H1 (cell line): ENCODE results near the gene TNXB. TPM values are rescaled to one million over a fixed set of nuclear protein-coding genes. Genes with fewer than 3 reads are reported as not detected.
"Not testable (repeated sequence)": the region's sequence is repeated elsewhere in the genome, so short reads cannot be mapped to it uniquely, and the experiment has no call there.

ENCODE experiments used
- CTCF ChIA-PET: fragments of 300-600 bp; sonication (Branson Sonifier 250); formaldehyde crosslinking; loops from one replicate; lab custom pipeline; 2021; ENCODE audit not compliant: partially characterized antibody; lab: Charles Lee
- POLR2A ChIA-PET: fragments of 300-600 bp; sonication (Branson Sonifier 250); formaldehyde crosslinking; loops from one replicate; lab custom pipeline; 2021; ENCODE audit warnings: inconsistent platforms; ENCODE audit not compliant: partially characterized antibody; lab: Charles Lee
- DNase-seq, 2 experiments: peaks; one replicate each; pipeline versions ENCODE4 v3.0.0 to v3.0.0-alpha.2; 2010 to 2022; ENCODE audit warnings: low spot score in 2 of 2, low read depth in 1 of 2, mixed read lengths in 1 of 2
- FAIRE-seq: peaks from 2 replicates; lab custom pipeline; 2011; peaks lifted over from hg19 to GRCh38; lab: Jason Lieb, UNC
- H2AFZ ChIP-seq: 2 replicates; pipeline ENCODE4 v1.8.1; 2012; ENCODE audit warnings: low read length, inconsistent platforms
- H2AK5ac ChIP-seq: 2 replicates; pipeline ENCODE4 v1.6.1; 2013; ENCODE audit warnings: low read depth, low read length
- H2BK120ac ChIP-seq: replicated peaks from 2 replicates; pipeline ENCODE3; 2013; ENCODE audit warnings: low read depth, low read length, inconsistent platforms
- H2BK12ac ChIP-seq: 2 replicates; pipeline ENCODE4 v1.6.1; 2013; ENCODE audit warnings: low read depth, low read length
- H2BK15ac ChIP-seq: 2 replicates; pipeline ENCODE4 v1.6.1; 2013; ENCODE audit warnings: low read length
- H2BK20ac ChIP-seq: 2 replicates; pipeline ENCODE4 v1.6.1; 2013; ENCODE audit warnings: low read length
- H2BK5ac ChIP-seq: 2 replicates; pipeline ENCODE4 v1.6.1; 2013; ENCODE audit warnings: low read depth, low read length
- H3K14ac ChIP-seq: 2 replicates; pipeline ENCODE4 v1.6.1; 2013; ENCODE audit warnings: inconsistent platforms; ENCODE audit not compliant: insufficient read length
- H3K18ac ChIP-seq: 2 replicates; pipeline ENCODE4 v1.6.1; 2013; ENCODE audit warnings: low read length; ENCODE audit errors: extremely low read depth
- H3K23ac ChIP-seq: 2 replicates; pipeline ENCODE4 v1.6.1; 2013; ENCODE audit warnings: inconsistent platforms; ENCODE audit not compliant: insufficient read length
- H3K23me2 ChIP-seq: 2 replicates; pipeline ENCODE4 v1.6.1; 2013; ENCODE audit warnings: low read depth, low read length
- H3K27ac ChIP-seq: 2 replicates; pipeline ENCODE4 v1.6.1; 2011; ENCODE audit warnings: low read depth, low read length, inconsistent platforms
- H3K27me3 ChIP-seq, 4 experiments: replicated peaks in 1 of 4; 1 replicate in 1 of 4; 2 replicates in 3 of 4; pipeline versions ENCODE4 v1.6.1 to v1.8.1; 2011 to 2013; ENCODE audit warnings: low read length in 3 of 4, mild to moderate bottlenecking in 3 of 4, inconsistent platforms in 2 of 4, mixed read lengths in 2 of 4, moderate library complexity in 1 of 4; ENCODE audit not compliant: control insufficient read depth in 3 of 4, insufficient read depth in 3 of 4; ENCODE audit errors: extremely low read depth in 1 of 4
- H3K36me3 ChIP-seq, 4 experiments: 2 replicates each; pipeline versions ENCODE4 v1.6.1 to v1.8.1; 2011 to 2013; ENCODE audit warnings: mild to moderate bottlenecking in 4 of 4, low read length in 3 of 4, moderate library complexity in 2 of 4, control low read depth in 1 of 4, inconsistent platforms in 1 of 4; ENCODE audit not compliant: insufficient read depth in 4 of 4, control insufficient read depth in 2 of 4
- H3K4ac ChIP-seq: replicated peaks from 2 replicates; pipeline ENCODE3; 2013; ENCODE audit warnings: low read length, low read depth, mixed read lengths, inconsistent platforms; ENCODE audit not compliant: insufficient read length
- H3K4me1 ChIP-seq, 4 experiments: replicated peaks in 1 of 4; 1 replicate in 1 of 4; 2 replicates in 3 of 4; pipeline versions ENCODE4 v1.6.1 to v1.8.1; 2011 to 2013; ENCODE audit warnings: low read length in 3 of 4, inconsistent platforms in 2 of 4, mixed read lengths in 1 of 4; ENCODE audit not compliant: insufficient read depth in 4 of 4, control insufficient read depth in 3 of 4
- H3K4me2 ChIP-seq, 2 experiments: 2 replicates each; pipeline versions ENCODE4 v1.6.1 to v1.8.1; 2011 to 2013; ENCODE audit warnings: low read depth in 2 of 2, low read length in 2 of 2, control low read depth in 1 of 2, inconsistent platforms in 1 of 2, mild to moderate bottlenecking in 1 of 2; ENCODE audit not compliant: insufficient read depth in 1 of 2
- H3K4me3 ChIP-seq, 4 experiments: fragments of 200-600, 300-600 bp in 1 of 4; sonication (generic), shearing (Covaris generic), sonication (Bioruptor Twin) in 1 of 4; 2 replicates each; pipeline versions ENCODE4 v1.5.1 to v1.8.1; 2011 to 2016; ENCODE audit warnings: low read length in 4 of 4, low read depth in 3 of 4, control low read depth in 2 of 4, inconsistent platforms in 2 of 4, mild to moderate bottlenecking in 2 of 4, mixed read lengths in 1 of 4, moderate library complexity in 1 of 4; ENCODE audit not compliant: insufficient read depth in 2 of 4; ENCODE audit errors: extremely low read depth in 1 of 4
- H3K56ac ChIP-seq: replicated peaks from 2 replicates; pipeline ENCODE3; 2013; ENCODE audit warnings: low read depth, mild to moderate bottlenecking, mixed read lengths, low read length, inconsistent platforms; ENCODE audit not compliant: insufficient read length
- H3K79me1 ChIP-seq: 2 replicates; pipeline ENCODE4 v1.6.1; 2013; ENCODE audit warnings: low read depth, low read length, control low read depth
- H3K79me2 ChIP-seq, 2 experiments: 2 replicates each; pipeline versions ENCODE4 v1.6.1 to v1.8.1; 2012 to 2013; ENCODE audit warnings: low read length in 2 of 2, mild to moderate bottlenecking in 2 of 2, inconsistent platforms in 1 of 2; ENCODE audit not compliant: insufficient read depth in 2 of 2, control insufficient read depth in 1 of 2
- H3K9ac ChIP-seq, 4 experiments: replicated peaks in 1 of 4; 1 replicate in 1 of 4; 2 replicates in 3 of 4; pipeline versions ENCODE4 v1.6.1 to v1.8.1; 2011 to 2013; ENCODE audit warnings: low read depth in 3 of 4, low read length in 3 of 4, control low read depth in 2 of 4, mild to moderate bottlenecking in 2 of 4, moderate library complexity in 2 of 4, inconsistent platforms in 1 of 4; ENCODE audit errors: extremely low read depth in 1 of 4
- H3K9me3 ChIP-seq, 2 experiments: 2 replicates each; pipeline versions ENCODE4 v1.6.1 to v1.8.1; 2012 to 2013; ENCODE audit warnings: mild to moderate bottlenecking in 2 of 2, moderate library complexity in 2 of 2, control low read depth in 1 of 2, inconsistent platforms in 1 of 2, low read depth in 1 of 2, low read length in 1 of 2, mixed read lengths in 1 of 2; ENCODE audit not compliant: insufficient read depth in 2 of 2
- H4K20me1 ChIP-seq, 2 experiments: replicated peaks in 1 of 2; 2 replicates each; pipeline versions ENCODE3 to v1.8.1; 2011 to 2013; ENCODE audit warnings: inconsistent platforms in 2 of 2, low read length in 2 of 2, mild to moderate bottlenecking in 1 of 2; ENCODE audit not compliant: insufficient read depth in 2 of 2, control insufficient read depth in 1 of 2
- H4K5ac ChIP-seq: 2 replicates; pipeline ENCODE4 v1.6.1; 2013; ENCODE audit warnings: low read length, low read depth, mixed read lengths, inconsistent platforms; ENCODE audit not compliant: insufficient read length
- H4K8ac ChIP-seq: 2 replicates; pipeline ENCODE4 v1.8.0; 2013; ENCODE audit warnings: mild to moderate bottlenecking, moderate library complexity, low read length, inconsistent platforms; ENCODE audit not compliant: insufficient read depth; ENCODE audit errors: extremely low read depth
- H4K91ac ChIP-seq: replicated peaks from 2 replicates; pipeline ENCODE3; 2013; ENCODE audit warnings: low read length, mixed read lengths, inconsistent platforms; ENCODE audit not compliant: insufficient read length
- WGBS, 2 experiments: shearing (Covaris generic) in 1 of 2; methylation state at CpG; one replicate each; pipeline versions ENCODE4 v1.1.6 to v1.1.7; 2013 to 2015; ENCODE audit warnings: low lambda C conversion rate in 2 of 2, mixed read lengths in 2 of 2, inconsistent platforms in 1 of 2, low coverage in 1 of 2, missing lambda C conversion rate in 1 of 2; ENCODE audit not compliant: insufficient replicate concordance in 2 of 2, insufficient coverage in 1 of 2, insufficient read length in 1 of 2; ENCODE audit errors: extremely low coverage in 1 of 2, missing lambda C conversion rate in 1 of 2; 5-methylcytosine and 5-hydroxymethylcytosine counted together
- polyA plus RNA-seq, 7 experiments: library from polyadenylated mRNA; depleted of rRNA in 3 of 7; stranded (reverse) in 5 of 7; unstranded in 2 of 7; fragments of >200 nt in 5 of 7; fragments of 200-250 nt in 2 of 7; gene quantifications; 1 replicate in 5 of 7; 2 replicates in 1 of 7; 4 replicates in 1 of 7; pipeline versions ENCODE4 v1.2.1 to v1.2.3, GENCODE V29; 2011 to 2013; ENCODE audit warnings: missing spikeins in 2 of 7, mixed read lengths in 2 of 7
- small RNA-seq: library from polyadenylated mRNA; stranded (forward); fragments of <200 nt; extraction: miRNeasy Mini kit (QIAGEN cat#:217004); gene quantifications from one replicate; pipeline ENCODE3, GENCODE V24; 2013; ENCODE audit not compliant: insufficient read depth
- total RNA-seq: library from RNA; stranded (reverse); fragmentation: NEBNext Ultra II Directional; extraction: Animal tissue kit (Norgen Biotek cat#: 25700); gene quantifications from 2 replicates; pipeline ENCODE4 v1.2.1, GENCODE V29; 2021

The TNXB gene
- total and polyA plus RNA-seq, 2 of the 8 experiments (the other 6 are each of a cell fraction or from before 2014, with no cell fraction given), result 3.1 to 4.8 TPM

GRCh38 chr6:31994421-31994820, 114.7 kb downstream of the TNXB start:
- H2BK12ac ChIP-seq, POLR2A ChIA-PET, CTCF ChIA-PET, H2AFZ ChIP-seq, H4K5ac ChIP-seq, DNase-seq, H3K14ac ChIP-seq, H3K27ac ChIP-seq, H3K27me3 ChIP-seq, FAIRE-seq, H2BK5ac ChIP-seq, H2BK20ac ChIP-seq, H2BK120ac ChIP-seq, H3K9me3 ChIP-seq, H4K8ac ChIP-seq, H2AK5ac ChIP-seq, H3K4me1 ChIP-seq, H4K91ac ChIP-seq, H3K79me1 ChIP-seq, H4K20me1 ChIP-seq, H2BK15ac ChIP-seq, H3K79me2 ChIP-seq, H3K23me2 ChIP-seq, H3K36me3 ChIP-seq, H3K4me2 ChIP-seq, H3K23ac ChIP-seq, H3K4ac ChIP-seq, H3K9ac ChIP-seq, H3K18ac ChIP-seq, H3K56ac ChIP-seq, H3K4me3 ChIP-seq: not testable (repeated sequence)
- WGBS, 2 experiments, result 100% methylated on average over 3 of the region's 14 CpGs; no CpG with 5 or more reads in 1 of the 2 experiments

Small RNAs within 50 kb of the gene (small RNA-seq; reads per million reads assigned to genes)
- gene RNA5SP206, result not detected

Other genes starting within 250 kb of the TNXB start
- gene NEU1, start 246.5 kb downstream of the TNXB start, total RNA-seq, result 41.2 and 43.4 TPM in 2 replicates
- 65.6 and 72.1 TPM in 2 replicates for gene NEU1, start 246.5 kb downstream of the TNXB start, polyA plus RNA-seq (2011; rRNA removed)
- gene SLC44A4, start 230.3 kb downstream of the TNXB start, total RNA-seq, result 2.5 and 4.8 TPM in 2 replicates
- 7.0 and 7.1 TPM in 2 replicates for gene SLC44A4, start 230.3 kb downstream of the TNXB start, polyA plus RNA-seq (2011; rRNA removed)
- 177 and 183 TPM in 2 replicates for gene EHMT2, start 211.6 kb downstream of the TNXB start, total RNA-seq
- gene EHMT2, start 211.6 kb downstream of the TNXB start, polyA plus RNA-seq (2011; rRNA removed), result 125 and 187 TPM in 2 replicates
- gene ZBTB12, start 207.3 kb downstream of the TNXB start, total RNA-seq, result 40.8 and 42.1 TPM in 2 replicates
- 20.7 and 32.4 TPM in 2 replicates for gene ZBTB12, start 207.3 kb downstream of the TNXB start, polyA plus RNA-seq (2011; rRNA removed)
- 0.26 and 0.61 TPM in 2 replicates for gene C2, start 181.6 kb downstream of the TNXB start, total RNA-seq
- 0.38 and 1.0 TPM in 2 replicates for gene C2, start 181.6 kb downstream of the TNXB start, polyA plus RNA-seq (2011; rRNA removed)
- gene CFB, start 163.2 kb downstream of the TNXB start, total RNA-seq, result not detected in 2 replicates
- gene CFB, start 163.2 kb downstream of the TNXB start, polyA plus RNA-seq (2011; rRNA removed), result 0.09 and 0.20 TPM in 2 replicates
- 71.1 and 71.5 TPM in 2 replicates for gene NELFE, start 150.4 kb downstream of the TNXB start, total RNA-seq
- 49.2 and 52.3 TPM in 2 replicates for gene NELFE, start 150.4 kb downstream of the TNXB start, polyA plus RNA-seq (2011; rRNA removed)
- gene SKIC2, start 150.2 kb downstream of the TNXB start, total RNA-seq, result 59.7 and 68.5 TPM in 2 replicates
- 42.1 and 70.5 TPM in 2 replicates for gene SKIC2, start 150.2 kb downstream of the TNXB start, polyA plus RNA-seq (2011; rRNA removed)
- gene DXO, start 137.2 kb downstream of the TNXB start, total RNA-seq, result 14.7 and 16.2 TPM in 2 replicates
- gene DXO, start 137.2 kb downstream of the TNXB start, polyA plus RNA-seq (2011; rRNA removed), result 23.9 and 30.5 TPM in 2 replicates
- gene C4A, start 127.3 kb downstream of the TNXB start, total RNA-seq, result 0.48 and 2.4 TPM in 2 replicates
- gene C4A, start 127.3 kb downstream of the TNXB start, polyA plus RNA-seq (2011; rRNA removed), result 0.62 and 1.7 TPM in 2 replicates
- gene C4B, start 94.5 kb downstream of the TNXB start, total RNA-seq, result 1.5 and 3.5 TPM in 2 replicates
- gene C4B, start 94.5 kb downstream of the TNXB start, polyA plus RNA-seq (2011; rRNA removed), result 0.74 and 1.7 TPM in 2 replicates
- 0.22 and 0.40 TPM in 2 replicates for gene CYP21A2, start 70.9 kb downstream of the TNXB start, total RNA-seq
- 0.14 and 0.23 TPM in 2 replicates for gene CYP21A2, start 70.9 kb downstream of the TNXB start, polyA plus RNA-seq (2011; rRNA removed)
- 36.2 and 38.1 TPM in 2 replicates for gene ATF6B, start 18.9 kb upstream of the TNXB start, total RNA-seq
- gene ATF6B, start 18.9 kb upstream of the TNXB start, polyA plus RNA-seq (2011; rRNA removed), result 42.2 and 66.3 TPM in 2 replicates
- 9.4 and 10.9 TPM in 2 replicates for gene FKBPL, start 20.9 kb upstream of the TNXB start, total RNA-seq
- 5.4 and 5.8 TPM in 2 replicates for gene FKBPL, start 20.9 kb upstream of the TNXB start, polyA plus RNA-seq (2011; rRNA removed)
- gene PRRT1, start 42.6 kb upstream of the TNXB start, total RNA-seq, result 2.8 TPM in 2 replicates
- gene PRRT1, start 42.6 kb upstream of the TNXB start, polyA plus RNA-seq (2011; rRNA removed), result 0.71 and 1.4 TPM in 2 replicates
- gene PPT2, start 44.8 kb upstream of the TNXB start, total RNA-seq, result 24.1 and 27.9 TPM in 2 replicates
- gene PPT2, start 44.8 kb upstream of the TNXB start, polyA plus RNA-seq (2011; rRNA removed), result 39.0 and 39.5 TPM in 2 replicates
- 6.4 and 9.2 TPM in 2 replicates for gene EGFL8, start 55.3 kb upstream of the TNXB start, total RNA-seq
- gene EGFL8, start 55.3 kb upstream of the TNXB start, polyA plus RNA-seq (2011; rRNA removed), result 5.0 and 8.6 TPM in 2 replicates
- gene AGPAT1, start 66.7 kb upstream of the TNXB start, total RNA-seq, result 96.0 and 101 TPM in 2 replicates
- 222 and 287 TPM in 2 replicates for gene AGPAT1, start 66.7 kb upstream of the TNXB start, polyA plus RNA-seq (2011; rRNA removed)
- gene RNF5, start 69.1 kb upstream of the TNXB start, total RNA-seq, result 90.0 and 90.3 TPM in 2 replicates
- gene RNF5, start 69.1 kb upstream of the TNXB start, polyA plus RNA-seq (2011; rRNA removed), result 145 and 158 TPM in 2 replicates
- gene AGER, start 74.9 kb upstream of the TNXB start, total RNA-seq, result 9.6 and 10.9 TPM in 2 replicates
- gene AGER, start 74.9 kb upstream of the TNXB start, polyA plus RNA-seq (2011; rRNA removed), result 3.8 and 5.5 TPM in 2 replicates
- gene PBX2, start 80.9 kb upstream of the TNXB start, total RNA-seq, result 130 and 133 TPM in 2 replicates
- gene PBX2, start 80.9 kb upstream of the TNXB start, polyA plus RNA-seq (2011; rRNA removed), result 102 and 109 TPM in 2 replicates
- 6.0 and 6.6 TPM in 2 replicates for gene GPSM3, start 83.3 kb upstream of the TNXB start, total RNA-seq
- gene GPSM3, start 83.3 kb upstream of the TNXB start, polyA plus RNA-seq (2011; rRNA removed), result 9.8 and 10.6 TPM in 2 replicates
- 2.8 and 3.3 TPM in 2 replicates for gene NOTCH4, start 114.7 kb upstream of the TNXB start, total RNA-seq
- gene NOTCH4, start 114.7 kb upstream of the TNXB start, polyA plus RNA-seq (2011; rRNA removed), result 1.9 TPM in 2 replicates